ENCODE data around the gene OR6P1.

OR6P1 gene

GRCh38 chr1:158516966-158517365 is 53.4 kb downstream of the OR6P1 start:
- DNase-seq (ENCODE audit: low read depth in 2 of 2): no peak

Measured in stimulated activated CD4-positive, alpha-beta T cell treated with anti-CD3 and anti-CD28 coated beads, Interleukin-12 subunit alpha, Interleukin-12 subunit beta, amount 100 ng/mL, for 24 hours (primary cell).